ENCODE data around the gene CDK14.

DNA sequence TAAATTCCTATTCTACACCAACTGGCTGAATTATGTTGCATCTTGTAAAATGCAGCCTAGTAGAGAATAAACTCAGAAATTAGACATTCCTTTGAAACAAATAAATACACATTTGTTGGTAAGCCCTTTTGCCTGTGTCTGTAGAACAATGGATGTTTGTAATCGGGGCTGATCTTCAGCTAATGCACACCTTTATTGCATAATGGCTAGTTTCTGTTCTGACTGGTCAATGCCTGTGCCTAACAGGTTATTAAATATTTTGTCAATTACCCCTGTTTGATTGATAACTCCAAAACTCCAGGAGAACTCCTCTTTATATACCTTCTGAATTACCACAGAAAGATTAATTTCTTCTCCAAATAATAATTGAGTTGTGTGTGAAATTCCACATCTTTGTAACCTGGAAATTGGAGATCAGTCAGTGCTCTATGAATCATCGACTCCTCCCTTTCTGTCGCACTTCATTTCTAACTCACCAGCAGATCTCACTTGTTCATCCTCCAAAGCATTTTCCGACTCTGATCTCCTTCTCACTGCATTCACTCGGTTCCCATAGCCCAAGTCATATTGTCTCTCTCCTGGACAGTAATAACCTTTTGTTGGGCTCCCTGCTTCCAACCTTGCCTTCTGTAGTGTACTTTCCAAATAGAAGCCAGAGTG, 472.1 kb downstream of the CDK14 start:
- TF ChIP-seq CTCF (conservative IDR thresholded peaks at IDR 0.05; ENCODE audit: low read length) (no peak), EZH2phosphoT487 (IDR thresholded peaks at IDR 0.05; ENCODE audit: borderline replicate concordance) (no peak)

Data from Loucy (cell line).